Measurements from ENCODE around the gene SPINT2.

The SPINT2 gene

DNA sequence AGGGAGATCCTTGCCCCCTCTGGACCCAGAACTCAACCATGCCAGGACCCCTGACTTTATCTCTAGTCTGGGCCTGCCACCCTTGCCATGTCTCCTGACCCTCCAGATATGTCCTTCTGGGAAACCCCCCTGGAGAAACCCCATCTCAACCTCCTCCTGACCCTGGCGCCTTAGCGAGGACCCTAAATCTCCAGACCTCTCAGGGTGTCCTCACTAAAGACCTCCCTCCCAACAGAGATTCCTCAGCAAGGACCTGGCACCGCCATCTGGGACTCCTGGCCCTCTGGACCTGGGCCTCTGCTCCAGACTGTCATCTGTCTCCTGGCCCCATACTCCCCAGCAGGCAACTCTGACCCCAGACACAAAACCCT, 56.6 kb downstream of the SPINT2 start:
- no peaks in the 10 kb centered on the region for H3K27me3 ChIP-seq
- peak overlapping the region; percentile 3 for H3K27ac ChIP-seq
- H3K9me3 ChIP-seq, result no peaks in the 10 kb centered on the region
- TF ChIP-seq, protein P1, sequence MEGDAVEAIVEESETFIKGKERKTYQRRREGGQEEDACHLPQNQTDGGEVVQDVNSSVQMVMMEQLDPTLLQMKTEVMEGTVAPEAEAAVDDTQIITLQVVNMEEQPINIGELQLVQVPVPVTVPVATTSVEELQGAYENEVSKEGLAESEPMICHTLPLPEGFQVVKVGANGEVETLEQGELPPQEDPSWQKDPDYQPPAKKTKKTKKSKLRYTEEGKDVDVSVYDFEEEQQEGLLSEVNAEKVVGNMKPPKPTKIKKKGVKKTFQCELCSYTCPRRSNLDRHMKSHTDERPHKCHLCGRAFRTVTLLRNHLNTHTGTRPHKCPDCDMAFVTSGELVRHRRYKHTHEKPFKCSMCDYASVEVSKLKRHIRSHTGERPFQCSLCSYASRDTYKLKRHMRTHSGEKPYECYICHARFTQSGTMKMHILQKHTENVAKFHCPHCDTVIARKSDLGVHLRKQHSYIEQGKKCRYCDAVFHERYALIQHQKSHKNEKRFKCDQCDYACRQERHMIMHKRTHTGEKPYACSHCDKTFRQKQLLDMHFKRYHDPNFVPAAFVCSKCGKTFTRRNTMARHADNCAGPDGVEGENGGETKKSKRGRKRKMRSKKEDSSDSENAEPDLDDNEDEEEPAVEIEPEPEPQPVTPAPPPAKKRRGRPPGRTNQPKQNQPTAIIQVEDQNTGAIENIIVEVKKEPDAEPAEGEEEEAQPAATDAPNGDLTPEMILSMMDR (IDR thresholded peaks at IDR 0.05), result no peak
- H3K4me3 ChIP-seq (ENCODE audit: low read depth in 1 of 2, low read length in 1 of 2), result peak overlapping the region in 1 of 2 experiments; percentile 80
- peaks cover 55 to 57% of the 10 kb centered on the region in 2 experiments for H3K4me1 ChIP-seq (ENCODE audit: control insufficient read depth in 1 of 2, insufficient read depth in 1 of 2, low read depth in 1 of 2, low read length in 1 of 2)
- H3K36me3 ChIP-seq, result peaks cover 19% of the 10 kb centered on the region

DNA sequence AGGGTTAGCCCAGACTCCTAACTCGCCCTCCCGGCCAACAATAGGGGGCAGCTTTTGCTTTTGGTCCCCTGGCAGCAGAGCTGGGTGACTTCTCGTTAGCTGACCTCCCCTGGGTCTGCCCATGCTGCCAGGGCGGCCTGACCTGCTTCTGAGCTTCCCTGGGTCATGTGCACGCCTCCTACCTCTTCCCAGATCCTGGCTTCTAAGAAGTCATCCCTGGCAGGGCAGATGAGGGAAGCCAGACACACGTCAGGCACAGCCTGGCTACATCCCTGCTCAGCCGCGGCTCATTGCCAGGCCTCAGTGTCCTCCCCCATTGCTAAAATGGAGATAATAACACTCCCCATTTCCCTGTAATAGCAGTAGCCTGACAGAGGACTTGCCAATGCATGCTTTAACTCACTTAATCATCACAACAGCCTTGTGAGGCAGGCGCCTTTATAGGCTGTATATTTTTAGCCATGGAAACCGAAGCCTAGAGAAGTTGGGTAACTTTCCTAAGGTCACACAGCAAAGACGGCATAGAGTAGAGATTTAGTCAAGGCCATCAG, 57.3 kb downstream of the SPINT2 start:
- Histone ChIP-seq H3K4me1 (ENCODE audit: control insufficient read depth in 1 of 2, insufficient read depth in 1 of 2, low read depth in 1 of 2, low read length in 1 of 2) (peaks cover 47 to 50% of the 10 kb centered on the region in 2 experiments), H3K27ac (peak overlapping the region; percentile 3)

DNA sequence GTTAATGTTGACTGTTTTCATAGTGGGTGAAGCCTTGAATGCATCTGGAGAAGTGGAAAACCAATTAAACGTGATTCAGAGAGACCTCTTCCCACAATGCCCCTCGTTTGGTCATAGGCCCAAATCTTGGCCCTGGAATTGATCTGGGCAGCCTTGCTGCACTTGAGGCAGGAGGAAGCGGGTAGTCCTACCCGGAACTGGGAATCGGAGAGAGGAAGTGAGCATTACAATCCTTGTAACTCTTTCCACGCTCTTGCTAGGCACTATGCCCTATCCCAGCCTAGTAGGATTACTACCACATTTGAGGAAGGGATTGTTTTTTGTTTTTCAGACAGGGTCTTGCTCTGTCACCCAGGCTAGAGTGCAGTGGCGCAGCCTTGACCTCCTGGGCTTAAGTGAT, 58.9 kb downstream of the SPINT2 start:
- TF ChIP-seq, protein P1 (IDR thresholded peaks at IDR 0.05), result no peak
- H3K27ac ChIP-seq, result no peak overlapping the region
- H3K36me3 ChIP-seq, result peaks cover 43% of the 10 kb centered on the region
- H3K4me1 ChIP-seq (ENCODE audit: control insufficient read depth in 1 of 2, insufficient read depth in 1 of 2, low read depth in 1 of 2, low read length in 1 of 2), result peaks cover 31 to 34% of the 10 kb centered on the region in 2 experiments
- no peaks in the 10 kb centered on the region for H3K27me3 ChIP-seq
- H3K4me3 ChIP-seq (ENCODE audit: low read depth in 1 of 2, low read length in 1 of 2), result no peak overlapping the region
- no peaks in the 10 kb centered on the region for H3K9me3 ChIP-seq

More for the DNA sequence above, 57.3 kb downstream of the SPINT2 start:
- TF ChIP-seq, protein P1 (IDR thresholded peaks at IDR 0.05), result no peak
- no peaks in the 10 kb centered on the region for H3K27me3 ChIP-seq
- H3K9me3 ChIP-seq, result no peaks in the 10 kb centered on the region
- no peak overlapping the region for H3K4me3 ChIP-seq (ENCODE audit: low read depth in 1 of 2, low read length in 1 of 2)
- peaks cover 27% of the 10 kb centered on the region for H3K36me3 ChIP-seq

DNA sequence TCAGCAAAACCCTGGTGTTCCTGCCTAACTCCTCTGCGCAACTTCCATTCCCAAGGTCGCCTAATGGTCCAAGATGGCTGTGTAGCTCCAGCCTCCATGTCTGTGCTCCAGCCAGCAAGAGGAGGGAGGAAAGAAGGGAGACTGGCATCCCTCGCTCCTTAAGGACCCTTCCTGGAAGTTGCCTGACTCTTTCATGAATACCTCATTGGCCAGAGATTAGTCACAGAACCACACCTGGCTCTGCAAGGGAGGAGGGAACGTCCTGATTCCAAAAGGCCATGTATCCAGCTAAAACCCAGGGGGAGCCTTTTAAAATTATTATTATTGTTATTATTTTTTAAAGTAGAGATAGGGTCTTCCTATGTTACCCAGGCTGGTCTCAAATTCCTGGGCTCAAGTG, 60.1 kb downstream of the SPINT2 start:
- no peak overlapping the region for H3K4me3 ChIP-seq (ENCODE audit: low read depth in 1 of 2, low read length in 1 of 2)
- no peak overlapping the region for H3K27ac ChIP-seq
- H3K27me3 ChIP-seq, result no peaks in the 10 kb centered on the region
- H3K9me3 ChIP-seq, result no peaks in the 10 kb centered on the region
- H3K36me3 ChIP-seq, result peaks cover 48% of the 10 kb centered on the region
- H3K4me1 ChIP-seq (ENCODE audit: control insufficient read depth in 1 of 2, insufficient read depth in 1 of 2, low read depth in 1 of 2, low read length in 1 of 2), result peaks cover 20 to 22% of the 10 kb centered on the region in 2 experiments
- TF ChIP-seq, protein P1 (IDR thresholded peaks at IDR 0.05), result no peak

DNA sequence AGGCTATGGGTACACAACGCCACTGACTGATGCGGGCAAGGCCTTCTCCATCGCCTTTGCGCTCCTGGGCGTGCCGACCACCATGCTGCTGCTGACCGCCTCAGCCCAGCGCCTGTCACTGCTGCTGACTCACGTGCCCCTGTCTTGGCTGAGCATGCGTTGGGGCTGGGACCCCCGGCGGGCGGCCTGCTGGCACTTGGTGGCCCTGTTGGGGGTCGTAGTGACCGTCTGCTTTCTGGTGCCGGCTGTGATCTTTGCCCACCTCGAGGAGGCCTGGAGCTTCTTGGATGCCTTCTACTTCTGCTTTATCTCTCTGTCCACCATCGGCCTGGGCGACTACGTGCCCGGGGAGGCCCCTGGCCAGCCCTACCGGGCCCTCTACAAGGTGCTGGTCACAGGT, 62.2 kb downstream of the SPINT2 start:
- peaks cover under 1 to 1% of the 10 kb centered on the region in 2 experiments for H3K4me1 ChIP-seq (ENCODE audit: control insufficient read depth in 1 of 2, insufficient read depth in 1 of 2, low read depth in 1 of 2, low read length in 1 of 2)
- H3K36me3 ChIP-seq, result peaks cover 52% of the 10 kb centered on the region
- no peak overlapping the region for H3K4me3 ChIP-seq (ENCODE audit: low read depth in 1 of 2, low read length in 1 of 2)
- TF ChIP-seq, protein P1 (IDR thresholded peaks at IDR 0.05), result no peak
- H3K9me3 ChIP-seq, result no peaks in the 10 kb centered on the region
- no peaks in the 10 kb centered on the region for H3K27me3 ChIP-seq
- no peak overlapping the region for H3K27ac ChIP-seq

Measured in neutrophil (primary cell).